Sciatic nerve (tissue), 2 donors: ENCODE measurements around the gene WDR35. TPM values are rescaled to one million over a fixed set of nuclear protein-coding genes. Genes with fewer than 3 reads are reported as not detected.

Experiments
- ATAC-seq: fragments of 200-7000 bp; cut with Tn5 transposase; one replicate; pipeline ENCODE4 v1.9.1; 2020; ENCODE audit warnings: mild to moderate bottlenecking, moderate library complexity
- DNase-seq: peaks from one replicate; pipeline ENCODE4 v3.0.0-alpha.2; 2020; ENCODE audit warnings: low spot score
- intact Hi-C: fragments of 100-400 bp; cut with DNase I; formaldehyde crosslinking; loops from one replicate; pipeline ENCODE4 v1.14.2; 2022
- total RNA-seq: library from RNA; stranded (reverse); fragmentation: NEBNext Ultra II Directional; extraction: Animal tissue kit (Norgen Biotek cat#: 25700); gene quantifications from one replicate; pipeline ENCODE4 v1.2.1, GENCODE V29; 2021
- donor health status: DM: no; HTN: no; CAD: no.
- donor health status: DM: no; HTN: no; CAD: no.

WDR35 gene
- total RNA-seq, result 16.4 TPM

DNA sequence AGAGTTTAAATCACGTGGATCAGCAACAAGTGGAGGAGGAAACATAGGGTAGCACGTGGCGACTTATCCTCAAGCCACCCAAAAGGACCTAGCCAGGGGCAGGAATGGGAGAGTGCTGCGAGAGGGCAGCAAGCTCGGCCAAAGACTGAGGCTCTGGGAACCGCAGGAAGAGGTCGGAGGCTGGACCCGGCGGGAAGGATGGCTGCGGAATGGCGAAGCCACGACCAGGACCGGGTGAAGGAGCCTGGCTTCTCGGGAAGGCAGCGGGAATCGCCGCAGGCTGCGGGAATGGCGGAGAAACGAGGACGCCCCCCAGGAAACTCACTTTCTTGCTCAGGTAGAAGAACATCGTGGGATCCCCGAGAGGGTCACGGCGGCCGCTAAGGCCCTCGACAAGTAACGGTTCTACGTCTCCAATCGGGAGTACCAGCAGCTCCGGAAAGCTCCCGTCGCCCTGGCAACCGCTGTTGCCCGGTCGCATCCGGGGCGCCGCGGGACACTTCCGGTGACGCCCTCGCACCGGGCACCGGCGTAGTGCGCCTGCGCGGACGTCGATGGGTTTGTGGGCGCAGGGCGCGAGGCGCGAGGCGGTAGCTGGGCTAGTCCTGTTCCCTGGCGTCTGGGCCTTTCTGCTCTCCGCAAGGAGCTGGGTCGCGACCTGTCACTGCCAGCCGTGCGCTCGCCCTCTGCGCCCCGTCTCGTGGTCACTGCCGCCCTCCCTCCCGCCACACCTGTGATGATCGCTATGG, at the start of gene WDR35:
TSS of gene WDR35 (minus strand) at position 439 of the 749 bp plus-strand sequence. CDS start at position 349, 90 bp downstream.
- intact Hi-C loops, result no loop called here
- ATAC-seq, result peak; percentile 100
- DNase-seq, result peak; percentile 94

DNA sequence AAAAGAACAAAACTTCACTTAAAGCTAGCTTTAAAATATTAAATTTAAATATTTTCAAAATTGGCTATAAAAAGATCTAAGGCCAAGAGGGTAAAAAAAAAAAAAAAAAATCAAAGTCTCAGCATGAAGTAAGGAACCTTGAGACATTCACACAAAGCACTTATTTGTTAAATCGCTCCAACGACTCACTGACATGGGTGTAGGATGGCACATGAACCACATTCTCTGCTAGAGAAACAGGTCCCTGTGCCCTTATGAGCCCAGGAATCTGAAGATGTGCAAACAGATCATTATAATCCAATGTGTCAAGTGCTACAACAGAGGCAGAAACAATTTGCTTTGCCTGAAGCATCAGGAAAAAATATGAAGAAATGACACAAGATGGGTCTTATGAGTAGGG, 47.8 kb upstream of the WDR35 start:
- ATAC-seq (no peak), DNase-seq (no peak)
- intact Hi-C loops, result no loop called here

DNA sequence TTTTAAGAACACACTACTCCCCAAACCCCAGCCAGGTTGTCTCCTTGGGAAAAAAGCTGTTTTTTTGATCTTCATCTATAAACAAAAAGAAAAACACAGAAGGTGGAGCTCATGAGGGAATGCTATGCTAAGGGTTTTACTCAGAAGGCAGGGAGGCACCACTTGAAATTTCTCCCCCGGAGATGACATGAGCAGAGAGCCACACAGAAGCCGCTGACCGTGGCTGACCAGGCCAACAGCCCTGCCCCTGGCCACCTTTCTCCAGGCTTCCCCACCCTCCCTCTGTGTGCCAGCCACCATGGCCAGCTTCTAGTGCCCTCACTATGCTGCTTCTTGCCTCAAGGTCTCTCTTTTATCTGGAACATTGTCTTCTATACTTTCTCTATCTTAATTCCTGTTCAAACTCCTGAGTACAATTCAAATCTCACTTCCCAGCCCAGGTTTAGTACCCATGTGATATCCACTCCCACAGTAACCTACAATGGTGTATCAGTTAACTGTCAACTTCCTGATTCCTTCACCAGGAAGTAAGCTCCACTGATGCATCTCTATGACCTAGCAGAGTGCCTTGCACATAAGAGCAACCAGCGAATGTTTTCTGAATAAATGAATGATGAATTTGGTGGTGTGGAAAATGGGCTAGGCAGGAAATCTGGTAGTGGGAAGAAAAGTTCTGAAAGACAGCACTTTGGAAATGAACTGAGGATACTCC, 46.2 kb upstream of the WDR35 start:
- intact Hi-C loops, result no loop called here
- ATAC-seq, result peak; percentile 22
- DNase-seq, result no peak

DNA sequence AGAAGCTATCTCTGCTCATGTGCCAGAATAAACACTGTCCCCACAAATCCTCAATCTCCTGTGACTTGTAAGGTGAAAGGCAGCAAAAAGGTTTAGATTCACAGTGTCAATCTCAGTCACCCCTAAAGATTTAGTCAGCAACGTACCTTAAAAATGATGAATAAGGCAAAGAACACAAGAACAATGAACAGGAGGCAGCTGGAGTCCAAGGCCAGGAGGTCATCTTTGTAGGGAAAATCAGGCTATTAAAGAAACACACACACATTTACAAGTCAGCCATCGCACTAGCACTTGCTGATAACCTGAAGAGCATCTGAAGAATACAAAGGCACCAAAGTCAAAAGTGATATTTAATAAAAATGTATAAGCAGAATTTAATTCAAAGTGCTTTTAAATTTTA, 44.9 kb upstream of the WDR35 start:
- intact Hi-C loops, result no loop called here

DNA sequence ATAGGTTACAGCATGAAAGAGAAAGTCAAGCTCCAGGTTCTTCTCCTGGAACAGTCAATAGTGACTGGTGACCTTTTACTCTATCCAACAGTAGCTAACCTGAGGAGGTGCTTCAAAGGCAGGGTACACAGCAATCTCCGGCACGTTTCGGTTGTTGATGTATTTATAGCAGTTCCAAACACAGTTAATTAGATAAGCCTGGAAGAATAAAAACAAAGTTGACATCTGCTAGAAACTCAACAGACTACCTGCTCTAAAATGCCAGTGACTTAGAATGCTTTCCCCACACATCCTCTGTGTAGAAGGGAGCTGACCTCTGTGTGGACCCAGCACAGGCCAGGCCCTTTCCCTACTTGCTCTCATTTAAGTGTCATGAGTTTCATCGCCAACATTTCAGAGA, 44.3 kb upstream of the WDR35 start:
- ATAC-seq (no peak), DNase-seq (no peak)
- intact Hi-C loops, result no loop called here

More for the DNA sequence above, 44.9 kb upstream of the WDR35 start:
- DNase-seq (no peak), ATAC-seq (no peak)

DNA sequence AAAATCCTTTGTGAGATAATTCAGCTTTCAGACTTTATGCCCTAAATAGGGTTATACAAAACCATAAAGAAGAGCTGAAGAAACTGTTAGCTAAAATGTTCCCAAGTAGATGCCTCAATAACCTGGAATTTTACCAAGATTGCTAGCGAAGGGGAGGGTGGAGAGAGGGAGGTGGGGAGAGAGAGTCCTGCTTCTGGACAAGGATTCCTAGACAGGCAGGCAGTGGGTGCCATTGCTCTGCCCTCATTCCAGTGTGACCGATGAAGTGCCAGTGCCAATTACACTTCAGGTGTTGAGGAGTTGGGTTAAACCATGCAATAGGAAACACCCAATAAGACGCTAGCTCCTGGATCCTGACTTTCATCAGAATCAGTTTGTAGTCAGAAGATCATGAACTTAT, 43.4 kb upstream of the WDR35 start:
- DNase-seq (no peak), ATAC-seq (no peak)
- intact Hi-C loops, result no loop called here

DNA sequence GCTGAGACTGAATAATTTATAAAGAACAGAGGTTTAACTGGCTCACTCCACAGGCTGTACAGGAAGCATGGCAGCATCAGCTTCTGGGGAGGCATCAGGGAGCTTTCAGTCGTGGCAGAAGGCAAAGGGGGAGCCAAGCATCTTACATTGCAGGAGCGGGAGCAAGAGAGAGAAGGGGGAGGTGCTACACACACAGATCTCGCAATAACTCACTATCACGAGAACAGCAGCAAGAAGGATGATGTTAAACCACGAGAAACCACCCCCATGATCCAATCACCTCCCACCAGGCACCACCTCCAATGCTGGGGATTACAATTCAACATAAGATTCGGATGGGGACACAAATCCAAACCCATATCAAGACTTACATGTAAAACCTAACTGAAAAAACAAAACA, 40.3 kb upstream of the WDR35 start:
- DNase-seq (no peak), ATAC-seq (no peak)
- intact Hi-C loops, result no loop called here

DNA sequence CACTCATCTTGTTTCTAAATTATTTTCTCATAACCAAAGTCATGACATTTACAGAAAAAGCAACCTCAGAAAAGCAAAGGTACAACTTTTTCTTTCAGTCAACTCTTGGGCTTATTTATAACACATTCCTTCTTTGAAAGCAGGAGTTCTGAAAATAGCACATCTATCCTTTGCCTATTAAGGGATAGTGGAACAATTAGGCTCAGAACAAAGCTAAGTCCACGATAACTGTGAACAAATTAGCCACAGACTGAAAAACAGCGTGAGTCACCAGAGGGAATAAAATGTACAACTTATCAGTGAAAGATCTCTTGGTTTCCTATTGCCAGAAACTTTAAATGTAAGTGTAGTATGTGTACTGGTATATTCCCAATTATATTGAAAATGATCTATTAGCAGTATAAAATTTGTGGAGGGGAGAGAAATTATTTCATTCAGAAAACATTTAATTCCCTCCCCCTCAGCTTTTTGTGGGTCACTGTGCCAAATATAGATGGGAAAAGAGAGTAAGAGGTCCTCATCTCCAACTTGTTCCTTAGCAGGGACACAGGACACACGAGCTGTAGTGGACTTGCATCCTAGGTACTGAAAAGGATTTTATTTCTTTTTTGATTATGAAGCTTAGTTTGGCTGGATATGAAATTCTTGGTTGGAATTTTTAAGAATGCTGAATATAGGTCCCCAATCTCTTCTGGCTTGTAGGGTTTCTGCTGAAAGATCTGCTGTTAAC, 38.0 kb upstream of the WDR35 start:
- no peak for DNase-seq

DNA sequence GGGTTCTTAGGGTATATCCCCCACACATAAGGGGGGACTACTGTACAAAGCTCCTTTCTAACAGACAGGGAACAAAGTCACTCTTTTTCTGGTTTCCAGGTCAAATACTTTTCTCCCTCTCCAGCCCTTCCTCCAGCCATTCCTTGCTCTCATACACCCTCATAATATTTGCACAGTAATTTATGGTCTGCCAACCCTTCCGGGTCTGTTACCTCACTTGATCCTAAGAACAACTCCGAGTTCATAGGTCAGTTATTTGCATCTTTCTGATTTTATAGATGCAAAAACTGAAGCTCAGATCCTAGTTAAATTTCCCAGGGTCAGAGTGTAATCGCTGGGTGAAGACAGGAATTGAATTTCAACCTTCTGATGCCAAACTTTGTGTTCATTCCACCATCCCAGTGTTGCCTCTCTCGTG, 37.4 kb upstream of the WDR35 start:
- intact Hi-C loops, result no loop called here
- ATAC-seq (no peak), DNase-seq (no peak)

More for the DNA sequence above, 38.0 kb upstream of the WDR35 start:
- intact Hi-C loops, result no loop called here
- ATAC-seq, result no peak

DNA sequence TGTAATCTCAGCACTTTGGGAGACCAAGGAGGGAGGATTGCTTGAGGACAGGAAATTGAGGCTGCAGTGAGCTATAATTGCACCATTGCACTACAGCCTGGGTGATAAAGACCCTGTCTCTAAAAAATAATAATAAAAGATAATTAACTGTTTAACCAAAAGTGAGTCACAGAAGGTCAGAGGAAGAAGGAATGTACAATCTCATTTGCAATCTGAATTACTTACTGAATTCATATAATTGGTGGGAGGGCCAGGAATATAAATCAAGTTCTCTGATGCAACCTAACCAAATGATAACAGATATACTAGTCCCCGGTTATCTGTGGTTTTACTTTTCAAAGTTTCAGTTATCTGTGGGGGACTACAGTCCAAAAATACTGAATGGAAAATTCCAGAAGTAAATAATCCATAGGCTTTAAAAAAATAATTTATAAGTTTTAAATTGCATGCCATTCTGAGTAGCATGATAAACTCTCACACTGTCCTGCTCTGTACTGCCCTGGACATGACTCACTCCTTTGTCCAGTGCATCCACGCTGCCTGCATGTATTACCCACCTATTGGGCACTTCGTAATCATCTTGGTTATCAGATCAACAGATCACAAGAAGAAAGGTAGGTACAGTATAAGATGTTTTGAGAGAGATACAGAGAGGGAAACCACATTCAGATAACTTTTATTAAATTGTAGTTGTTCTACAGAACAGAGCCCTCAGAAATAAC, 35.3 kb upstream of the WDR35 start:
- ATAC-seq, result no peak
- intact Hi-C loops, result no loop called here

DNA sequence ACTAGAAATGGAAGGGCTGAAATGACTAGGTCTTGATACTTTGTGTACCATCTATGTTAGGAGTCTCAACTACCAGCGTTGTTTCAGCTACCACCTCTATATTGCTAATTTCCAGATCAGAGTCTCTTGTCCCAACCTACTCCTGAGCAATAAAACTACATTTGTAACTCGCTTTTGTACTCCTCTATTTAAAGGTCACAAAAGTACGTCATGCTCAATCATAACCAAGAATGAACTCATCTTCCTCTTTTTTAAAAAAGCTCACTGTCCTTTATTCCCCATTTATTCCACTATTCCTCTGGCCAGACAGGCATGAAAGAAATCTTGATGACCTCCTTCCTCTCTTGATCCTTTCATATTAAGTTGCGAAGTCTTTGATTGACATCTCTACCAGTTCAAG, 33.8 kb upstream of the WDR35 start:
- intact Hi-C loops, result no loop called here
- no peak for DNase-seq
- ATAC-seq, result no peak

More for the DNA sequence above, 35.3 kb upstream of the WDR35 start:
- no peak for DNase-seq

DNA sequence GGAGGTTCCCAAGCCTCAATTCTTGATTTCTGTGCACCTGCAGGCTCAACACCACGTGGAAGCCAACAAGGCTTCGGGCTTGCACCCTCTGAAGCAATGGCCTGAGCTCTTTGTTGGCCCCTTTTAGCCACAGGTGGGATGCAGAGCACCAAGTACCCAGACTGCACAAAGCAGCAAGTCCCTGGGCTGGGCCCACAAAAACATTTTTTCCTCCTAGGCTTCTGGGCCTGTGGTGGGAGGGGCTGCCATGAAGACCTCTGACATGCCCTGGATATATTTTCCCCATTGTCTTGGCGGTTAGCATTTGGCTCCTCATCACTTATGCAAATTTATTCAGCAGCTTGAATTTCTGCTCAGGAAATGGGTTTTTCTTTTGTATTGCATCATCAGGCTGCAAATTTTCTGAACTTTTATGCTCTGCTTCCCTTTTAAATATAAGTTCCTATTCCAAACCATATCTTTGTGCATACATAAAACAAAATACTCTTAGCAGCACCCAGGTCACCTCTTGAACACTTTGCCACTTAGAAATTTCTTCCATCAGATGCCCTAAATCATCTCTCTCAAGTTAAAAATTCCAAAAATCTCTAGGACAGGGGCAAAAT, 31.6 kb upstream of the WDR35 start:
- no peak for ATAC-seq
- intact Hi-C loops, result no loop called here
- no peak for DNase-seq

DNA sequence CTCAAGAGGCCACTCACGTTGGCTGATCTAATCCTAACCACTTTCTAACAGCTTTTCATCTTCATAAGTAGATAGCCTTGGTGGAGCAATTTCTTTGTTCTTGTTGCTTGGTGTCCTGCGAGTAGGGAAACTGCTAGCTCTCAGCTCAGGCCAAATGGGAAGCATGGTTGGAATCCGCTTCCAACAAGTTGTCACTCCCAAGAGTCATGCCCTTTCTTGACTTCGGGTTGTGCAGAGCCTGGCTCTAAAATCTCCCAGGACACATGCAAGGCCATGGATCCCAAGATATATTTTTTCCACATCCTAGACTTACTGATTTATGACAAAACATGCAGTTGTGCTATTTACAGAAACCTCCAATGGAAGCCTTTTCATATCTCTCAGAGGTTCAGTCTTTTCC, 29.8 kb upstream of the WDR35 start:
- DNase-seq (no peak), ATAC-seq (no peak)
- intact Hi-C loops, result no loop called here

DNA sequence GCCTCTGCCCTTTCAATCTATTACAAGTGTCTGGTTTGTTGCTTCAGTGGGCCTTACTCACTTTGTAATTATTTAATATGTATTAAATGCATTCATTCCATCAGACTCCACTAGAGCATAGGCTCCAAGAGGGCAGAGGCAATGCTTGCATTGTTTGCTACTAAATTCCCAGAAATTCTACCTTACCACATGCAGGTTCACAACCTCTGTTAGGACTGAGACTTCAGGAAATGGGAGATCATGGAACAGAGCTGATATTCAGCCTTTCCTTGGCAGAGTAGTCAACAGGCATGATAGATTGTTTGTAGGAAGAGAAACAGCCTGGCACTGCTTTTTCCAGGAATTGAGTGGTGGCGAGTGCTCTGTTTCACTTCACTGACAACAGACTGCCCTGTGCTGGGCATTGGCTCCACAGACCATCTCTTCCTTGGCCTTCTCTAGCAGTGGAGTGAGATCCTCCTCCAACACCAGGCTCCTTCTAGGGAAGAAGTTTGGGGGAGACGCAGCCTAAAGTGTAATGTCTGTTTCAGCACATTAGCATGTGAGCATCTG, 28.8 kb upstream of the WDR35 start:
- intact Hi-C loops, result no loop called here
- no peak for DNase-seq
- no peak for ATAC-seq

DNA sequence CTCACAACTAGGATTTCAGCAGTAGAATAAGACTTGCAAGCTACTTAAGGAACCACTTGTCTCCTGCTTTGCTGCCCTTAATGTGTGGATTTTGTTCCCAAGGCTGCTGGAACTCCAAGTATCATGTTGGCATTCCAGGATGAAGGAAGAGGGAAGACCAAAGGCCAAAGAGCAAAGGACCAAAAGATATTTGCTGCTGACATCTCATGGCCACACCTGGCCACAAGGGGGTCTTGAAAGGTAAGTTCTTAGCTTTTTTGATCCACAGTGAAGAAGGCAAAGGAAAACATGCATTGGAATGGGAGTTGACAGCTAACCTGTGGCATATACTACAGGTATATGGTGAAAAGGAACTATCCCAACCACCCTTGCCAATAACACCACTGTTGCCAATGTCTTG, 26.4 kb upstream of the WDR35 start:
- DNase-seq, result no peak
- no peak for ATAC-seq
- intact Hi-C loops, result no loop called here

DNA sequence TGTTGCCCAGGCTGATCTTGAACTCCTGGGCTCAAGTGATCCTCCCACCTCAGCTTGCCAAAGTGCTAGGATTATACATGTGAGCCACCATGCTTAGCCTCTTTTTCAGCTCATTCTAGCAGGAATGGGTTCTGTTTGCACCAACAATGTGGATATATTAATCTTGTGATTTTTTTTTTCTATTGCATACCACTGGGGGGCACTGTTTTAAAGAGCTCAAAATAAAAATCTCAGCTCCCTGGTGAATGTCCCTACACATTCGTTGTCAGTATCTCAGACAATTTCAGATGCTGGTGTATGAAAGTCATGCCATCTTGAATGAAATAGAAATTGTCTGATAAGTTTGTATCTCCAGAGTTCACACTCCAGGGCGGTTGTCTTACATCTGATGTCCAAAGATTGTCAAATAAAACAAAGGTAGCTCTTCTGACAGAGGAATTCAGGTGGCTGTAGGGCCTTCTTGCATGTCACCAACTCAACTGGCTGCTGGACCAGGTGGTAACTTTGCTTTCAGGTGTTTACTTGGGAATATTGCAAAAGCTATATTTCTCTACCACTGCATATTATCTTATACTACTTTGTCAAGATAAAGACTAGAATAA, 25.7 kb upstream of the WDR35 start:
- peak; percentile 53 for ATAC-seq

DNA sequence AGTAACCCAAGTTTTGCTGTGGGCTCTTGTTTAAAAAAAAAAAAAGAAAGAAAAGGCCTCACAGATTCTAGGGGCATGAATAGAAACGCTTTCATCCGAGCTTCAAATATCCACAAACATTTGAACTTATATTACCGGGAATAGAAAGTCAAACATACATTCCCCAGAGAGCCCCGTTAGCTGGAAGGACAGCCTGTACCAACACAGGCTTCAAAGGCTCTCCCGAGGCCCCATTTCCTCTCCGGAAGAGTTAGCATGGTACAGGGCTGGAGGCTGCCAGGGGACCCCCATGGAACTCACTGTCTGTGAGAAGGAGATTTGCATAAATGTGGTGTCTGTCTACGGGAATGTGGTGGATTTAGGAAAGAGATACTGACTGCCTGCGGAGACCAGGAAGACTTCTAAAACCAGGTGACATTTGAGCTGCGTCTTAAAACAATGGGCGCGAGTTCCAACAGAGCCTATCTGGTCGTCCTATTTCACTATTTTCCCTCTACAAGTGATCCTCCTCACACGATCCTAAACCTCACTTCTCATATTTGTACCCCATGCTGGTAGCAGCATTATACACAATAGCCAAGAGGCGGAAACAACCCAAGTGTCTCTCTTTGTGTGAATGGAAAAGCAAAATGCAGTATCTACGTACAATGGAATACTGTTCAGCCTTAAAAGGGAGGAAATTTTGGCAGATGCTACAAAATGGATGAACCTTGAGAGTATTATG, 23.4 kb upstream of the WDR35 start:
- ATAC-seq, result peak; percentile 67

More for the DNA sequence above, 25.7 kb upstream of the WDR35 start:
- intact Hi-C loops, result no loop called here
- DNase-seq, result no peak

More for the DNA sequence above, 23.4 kb upstream of the WDR35 start:
- intact Hi-C loops, result loop anchor here (5.0 kb wide), 1 partner anchor 89 kb away; no protein-coding TSS in a partner anchor
- DNase-seq, result no peak
